Neural cell (in vitro differentiated cells): ENCODE data around the gene UNKL. TPM values are rescaled to one million over a fixed set of nuclear protein-coding genes. Genes with fewer than 3 reads are reported as not detected.
A peak's percentile ranks its signal among the peaks of the same experiment; 100 is the strongest.

ENCODE experiments used
- H2AFZ ChIP-seq: fragments of 200-600, 300-800 bp; sonication (generic), shearing (Covaris generic); 2 replicates; pipeline ENCODE4 v1.6.0; 2014; ENCODE audit warnings: low read depth, mild to moderate bottlenecking, antibody characterized with exemption, low read length, moderate library complexity
- H3F3A ChIP-seq: fragments of 200-600 bp; shearing (Covaris generic); 2 replicates; pipeline ENCODE4 v1.6.1; 2016; ENCODE audit warnings: mild to moderate bottlenecking, moderate library complexity, mixed read lengths, antibody characterized with exemption, low read length; ENCODE audit not compliant: insufficient read depth, poor library complexity, severe bottlenecking
- H3K27ac ChIP-seq: fragments of 200-600, 300-800 bp; sonication (generic), shearing (Covaris generic); 2 replicates; pipeline ENCODE4 v1.5.1; 2014; ENCODE audit warnings: mild to moderate bottlenecking, low read length, moderate library complexity
- H3K27me3 ChIP-seq: fragments of 300-800, 200-600 bp; sonication (generic), shearing (Covaris generic); 2 replicates; pipeline ENCODE4 v1.6.0; 2014; ENCODE audit warnings: mild to moderate bottlenecking, low read depth, low read length, moderate library complexity; ENCODE audit not compliant: insufficient read depth
- H3K36me3 ChIP-seq: fragments of 300-800, 200-600 bp; sonication (generic), shearing (Covaris generic); 2 replicates; pipeline ENCODE4 v1.5.1; 2014; ENCODE audit warnings: mild to moderate bottlenecking, antibody characterized with exemption, low read length, moderate library complexity; ENCODE audit not compliant: insufficient read depth
- H3K4me2 ChIP-seq: fragments of 300-800, 200-600 bp; sonication (generic), shearing (Covaris generic); 2 replicates; pipeline ENCODE4 v1.6.0; 2014; ENCODE audit warnings: mild to moderate bottlenecking, low read length
- H3K4me3 ChIP-seq: fragments of 300-800, 200-600 bp; sonication (generic), shearing (Covaris generic); 2 replicates; pipeline ENCODE4 v1.5.1; 2014; ENCODE audit warnings: mild to moderate bottlenecking, low read length, moderate library complexity
- H3K79me2 ChIP-seq: fragments of 200-600 bp; shearing (Covaris generic); replicated peaks from 2 replicates; pipeline ENCODE4 v1.6.0; 2014; ENCODE audit warnings: mild to moderate bottlenecking, low read length, moderate library complexity; ENCODE audit not compliant: insufficient read depth
- H3K9ac ChIP-seq: fragments of 300-800, 200-600 bp; sonication (generic), shearing (Covaris generic); 2 replicates; pipeline ENCODE4 v1.6.1; 2016; ENCODE audit warnings: mild to moderate bottlenecking, low read length, mixed read lengths
- H3K9me2 ChIP-seq: fragments of 200-600 bp; shearing (Covaris generic); 2 replicates; pipeline ENCODE4 v1.6.1; 2016; ENCODE audit warnings: mild to moderate bottlenecking, low read length, mixed read lengths; ENCODE audit not compliant: insufficient read depth
- H3K9me3 ChIP-seq: fragments of 200-600, 300-800 bp; sonication (generic), shearing (Covaris generic); 2 replicates; pipeline ENCODE4 v1.6.1; 2016; ENCODE audit warnings: mild to moderate bottlenecking, mixed run types, low read length, moderate library complexity, mixed read lengths
- H4K20me1 ChIP-seq: fragments of 200-600 bp; shearing (Covaris generic); 2 replicates; pipeline ENCODE4 v1.6.1; 2016; ENCODE audit warnings: mild to moderate bottlenecking, mixed run types; ENCODE audit not compliant: insufficient read depth
- EP300 ChIP-seq: fragments of 450-650 bp; conservative IDR thresholded peaks from 2 replicates; pipeline ENCODE4 v1.6.1; 2014; ENCODE audit warnings: antibody characterized with exemption, mild to moderate bottlenecking, moderate library complexity; ENCODE audit not compliant: poor library complexity, severe bottlenecking
- EZH2 ChIP-seq: fragments of 200-600, 300-800 bp; shearing (Covaris generic), sonication (generic); IDR thresholded peaks from 2 replicates; pipeline ENCODE4 v1.6.1; 2014; ENCODE audit warnings: antibody characterized with exemption, low read length, borderline replicate concordance, mild to moderate bottlenecking; ENCODE audit not compliant: insufficient read depth, poor library complexity, severe bottlenecking
- MXI1 ChIP-seq: fragments of 450-650 bp; conservative IDR thresholded peaks from 2 replicates; pipeline ENCODE4 v1.6.1; 2014; ENCODE audit warnings: antibody characterized with exemption, mild to moderate bottlenecking; ENCODE audit not compliant: poor library complexity, severe bottlenecking
- POLR2AphosphoS5 ChIP-seq: IDR thresholded peaks from 2 replicates; pipeline ENCODE4 v1.6.1; 2012
- RAD21 ChIP-seq: fragments of 450-650 bp; conservative IDR thresholded peaks from 2 replicates; pipeline ENCODE4 v1.6.1; 2014; ENCODE audit warnings: antibody characterized with exemption, mild to moderate bottlenecking, moderate library complexity
- SMC3 ChIP-seq: fragments of 450-650 bp; conservative IDR thresholded peaks from 2 replicates; pipeline ENCODE4 v1.6.1; 2014; ENCODE audit warnings: antibody characterized with exemption, mild to moderate bottlenecking, moderate library complexity; ENCODE audit not compliant: poor library complexity
- TAF1 ChIP-seq: IDR thresholded peaks from 2 replicates; pipeline ENCODE4 v1.6.1; 2012; ENCODE audit warnings: low read depth
- polyA minus RNA-seq: library from RNA; depleted of rRNA, polyadenylated mRNA; stranded (reverse); fragments of >200 nt; gene quantifications from 2 replicates; pipeline ENCODE4 v1.2.3, GENCODE V29; 2014
- polyA plus RNA-seq: library from polyadenylated mRNA; depleted of rRNA; stranded (reverse); fragments of >200 nt; gene quantifications from 2 replicates; pipeline ENCODE4 v1.2.3, GENCODE V29; 2014
- TF ChIP-seq, protein P1 (sequence below): IDR thresholded peaks from 2 replicates; pipeline ENCODE4 v1.6.1; 2012; ENCODE audit warnings: borderline replicate concordance
- TF ChIP-seq, protein P2 (sequence below): fragments of 450-650 bp; IDR thresholded peaks from 2 replicates; pipeline ENCODE4 v1.5.1; 2014; ENCODE audit warnings: antibody characterized with exemption, mild to moderate bottlenecking, moderate library complexity; ENCODE audit not compliant: poor library complexity, severe bottlenecking

The UNKL gene, protein sequence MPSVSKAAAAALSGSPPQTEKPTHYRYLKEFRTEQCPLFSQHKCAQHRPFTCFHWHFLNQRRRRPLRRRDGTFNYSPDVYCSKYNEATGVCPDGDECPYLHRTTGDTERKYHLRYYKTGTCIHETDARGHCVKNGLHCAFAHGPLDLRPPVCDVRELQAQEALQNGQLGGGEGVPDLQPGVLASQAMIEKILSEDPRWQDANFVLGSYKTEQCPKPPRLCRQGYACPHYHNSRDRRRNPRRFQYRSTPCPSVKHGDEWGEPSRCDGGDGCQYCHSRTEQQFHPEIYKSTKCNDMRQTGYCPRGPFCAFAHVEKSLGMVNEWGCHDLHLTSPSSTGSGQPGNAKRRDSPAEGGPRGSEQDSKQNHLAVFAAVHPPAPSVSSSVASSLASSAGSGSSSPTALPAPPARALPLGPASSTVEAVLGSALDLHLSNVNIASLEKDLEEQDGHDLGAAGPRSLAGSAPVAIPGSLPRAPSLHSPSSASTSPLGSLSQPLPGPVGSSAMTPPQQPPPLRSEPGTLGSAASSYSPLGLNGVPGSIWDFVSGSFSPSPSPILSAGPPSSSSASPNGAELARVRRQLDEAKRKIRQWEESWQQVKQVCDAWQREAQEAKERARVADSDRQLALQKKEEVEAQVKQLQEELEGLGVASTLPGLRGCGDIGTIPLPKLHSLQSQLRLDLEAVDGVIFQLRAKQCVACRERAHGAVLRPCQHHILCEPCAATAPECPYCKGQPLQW
- 11.9 and 13.0 TPM in 2 replicates for polyA plus RNA-seq
- polyA minus RNA-seq, result 12.8 and 15.3 TPM in 2 replicates

DNA sequence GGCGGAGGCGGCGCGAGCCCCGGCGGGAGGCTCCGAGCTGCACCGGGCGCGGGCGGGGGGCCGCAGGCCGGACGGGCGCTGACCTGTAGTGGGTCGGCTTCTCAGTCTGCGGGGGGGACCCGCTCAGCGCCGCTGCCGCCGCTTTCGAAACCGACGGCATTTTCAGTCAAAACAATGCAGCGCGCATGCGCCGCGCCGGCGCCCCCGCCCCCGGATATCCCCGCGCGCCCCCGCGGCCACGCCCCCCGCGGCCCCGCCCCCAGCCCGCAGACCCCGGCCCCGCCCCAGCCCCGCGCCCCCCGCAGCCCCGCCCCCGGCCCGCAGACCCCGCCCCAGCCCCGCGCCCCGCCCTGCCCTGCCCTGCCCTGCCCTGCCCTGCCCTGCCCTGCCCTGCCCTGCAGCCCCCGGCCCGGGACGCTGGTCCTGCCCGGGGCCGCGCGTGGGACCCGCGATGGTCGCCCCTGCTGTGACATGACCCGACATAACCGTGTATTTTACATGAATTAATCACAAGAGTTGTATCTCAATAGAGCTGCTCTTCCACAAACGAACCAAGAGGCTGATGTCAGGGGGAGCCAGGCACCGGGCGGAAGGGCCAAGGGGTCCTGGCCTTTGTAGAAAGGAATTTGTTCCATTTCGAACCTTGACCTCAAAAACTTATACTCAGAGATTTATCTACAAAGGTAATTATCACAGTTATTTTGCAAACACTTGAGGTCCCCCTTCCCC lies at the start of gene UNKL:
TSS of gene UNKL (minus strand) at position 173 of the 729 bp plus-strand sequence. CDS start at position 160, 13 bp downstream.
- Histone ChIP-seq H3K36me3 (no peaks in the 10 kb centered on the region), H3K9me2 (no peaks in the 10 kb centered on the region), H3K9me3 (no peaks in the 10 kb centered on the region), H3F3A (no peaks in the 10 kb centered on the region), H3K9ac (peak within 1 kb of the TSS; percentile 82), H4K20me1 (no peaks in the 10 kb centered on the region), H2AFZ (peak within 1 kb of the TSS; percentile 14), H3K4me3 (peak within 1 kb of the TSS; percentile 90), H3K27ac (peak within 1 kb of the TSS; percentile 53), H3K4me2 (peak within 1 kb of the TSS; percentile 19), H3K79me2 (peaks cover 14% of the 10 kb centered on the region), H3K27me3 (no peaks in the 10 kb centered on the region)
- peak; percentile 64 for TF ChIP-seq POLR2AphosphoS5
- TF ChIP-seq, protein P1, sequence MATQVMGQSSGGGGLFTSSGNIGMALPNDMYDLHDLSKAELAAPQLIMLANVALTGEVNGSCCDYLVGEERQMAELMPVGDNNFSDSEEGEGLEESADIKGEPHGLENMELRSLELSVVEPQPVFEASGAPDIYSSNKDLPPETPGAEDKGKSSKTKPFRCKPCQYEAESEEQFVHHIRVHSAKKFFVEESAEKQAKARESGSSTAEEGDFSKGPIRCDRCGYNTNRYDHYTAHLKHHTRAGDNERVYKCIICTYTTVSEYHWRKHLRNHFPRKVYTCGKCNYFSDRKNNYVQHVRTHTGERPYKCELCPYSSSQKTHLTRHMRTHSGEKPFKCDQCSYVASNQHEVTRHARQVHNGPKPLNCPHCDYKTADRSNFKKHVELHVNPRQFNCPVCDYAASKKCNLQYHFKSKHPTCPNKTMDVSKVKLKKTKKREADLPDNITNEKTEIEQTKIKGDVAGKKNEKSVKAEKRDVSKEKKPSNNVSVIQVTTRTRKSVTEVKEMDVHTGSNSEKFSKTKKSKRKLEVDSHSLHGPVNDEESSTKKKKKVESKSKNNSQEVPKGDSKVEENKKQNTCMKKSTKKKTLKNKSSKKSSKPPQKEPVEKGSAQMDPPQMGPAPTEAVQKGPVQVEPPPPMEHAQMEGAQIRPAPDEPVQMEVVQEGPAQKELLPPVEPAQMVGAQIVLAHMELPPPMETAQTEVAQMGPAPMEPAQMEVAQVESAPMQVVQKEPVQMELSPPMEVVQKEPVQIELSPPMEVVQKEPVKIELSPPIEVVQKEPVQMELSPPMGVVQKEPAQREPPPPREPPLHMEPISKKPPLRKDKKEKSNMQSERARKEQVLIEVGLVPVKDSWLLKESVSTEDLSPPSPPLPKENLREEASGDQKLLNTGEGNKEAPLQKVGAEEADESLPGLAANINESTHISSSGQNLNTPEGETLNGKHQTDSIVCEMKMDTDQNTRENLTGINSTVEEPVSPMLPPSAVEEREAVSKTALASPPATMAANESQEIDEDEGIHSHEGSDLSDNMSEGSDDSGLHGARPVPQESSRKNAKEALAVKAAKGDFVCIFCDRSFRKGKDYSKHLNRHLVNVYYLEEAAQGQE, result no peak

DNA sequence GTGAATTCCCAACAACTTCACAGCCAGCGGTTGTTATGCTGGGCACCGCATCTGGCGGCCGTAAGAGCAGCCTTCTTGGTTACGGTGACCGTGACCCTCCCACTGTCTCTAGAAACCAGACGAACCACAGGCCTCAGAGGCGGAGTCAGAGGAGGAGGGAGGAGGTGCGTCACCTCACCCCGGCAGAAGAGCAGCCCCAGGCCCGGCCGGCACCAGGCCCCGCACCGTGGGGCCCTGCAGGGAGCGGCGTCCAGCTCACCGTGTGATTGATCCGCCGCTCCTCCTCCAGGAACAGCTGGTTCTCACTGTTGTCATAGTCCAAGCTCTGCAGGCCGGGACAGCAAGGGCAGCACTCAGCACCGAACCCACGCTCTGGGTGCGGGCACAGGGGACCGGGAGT lies 46.6 kb upstream of the UNKL start:
- Histone ChIP-seq H3K4me2 (no peak overlapping the region), H3K36me3 (no peaks in the 10 kb centered on the region), H3K27ac (no peak overlapping the region), H3F3A (no peaks in the 10 kb centered on the region), H3K27me3 (no peaks in the 10 kb centered on the region), H3K79me2 (no peaks in the 10 kb centered on the region), H3K9me3 (no peaks in the 10 kb centered on the region), H3K4me3 (no peak overlapping the region), H2AFZ (no peak overlapping the region), H3K9ac (no peak overlapping the region), H3K9me2 (no peaks in the 10 kb centered on the region), H4K20me1 (no peaks in the 10 kb centered on the region)
- TF ChIP-seq EZH2 (no peak), SMC3 (no peak), EP300 (no peak), TAF1 (no peak), MXI1 (no peak), POLR2AphosphoS5 (no peak), RAD21 (no peak)
- TF ChIP-seq, protein P2, sequence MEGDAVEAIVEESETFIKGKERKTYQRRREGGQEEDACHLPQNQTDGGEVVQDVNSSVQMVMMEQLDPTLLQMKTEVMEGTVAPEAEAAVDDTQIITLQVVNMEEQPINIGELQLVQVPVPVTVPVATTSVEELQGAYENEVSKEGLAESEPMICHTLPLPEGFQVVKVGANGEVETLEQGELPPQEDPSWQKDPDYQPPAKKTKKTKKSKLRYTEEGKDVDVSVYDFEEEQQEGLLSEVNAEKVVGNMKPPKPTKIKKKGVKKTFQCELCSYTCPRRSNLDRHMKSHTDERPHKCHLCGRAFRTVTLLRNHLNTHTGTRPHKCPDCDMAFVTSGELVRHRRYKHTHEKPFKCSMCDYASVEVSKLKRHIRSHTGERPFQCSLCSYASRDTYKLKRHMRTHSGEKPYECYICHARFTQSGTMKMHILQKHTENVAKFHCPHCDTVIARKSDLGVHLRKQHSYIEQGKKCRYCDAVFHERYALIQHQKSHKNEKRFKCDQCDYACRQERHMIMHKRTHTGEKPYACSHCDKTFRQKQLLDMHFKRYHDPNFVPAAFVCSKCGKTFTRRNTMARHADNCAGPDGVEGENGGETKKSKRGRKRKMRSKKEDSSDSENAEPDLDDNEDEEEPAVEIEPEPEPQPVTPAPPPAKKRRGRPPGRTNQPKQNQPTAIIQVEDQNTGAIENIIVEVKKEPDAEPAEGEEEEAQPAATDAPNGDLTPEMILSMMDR, result no peak
- TF ChIP-seq, protein P1, result no peak
